GM12801 (cell line): ENCODE results near the gene EHMT1.

ENCODE experiments used
- TF ChIP-seq, protein P1 (sequence below): IDR thresholded peaks from one replicate; pipeline ENCODE4 v1.5.1; 2011; ENCODE audit warnings: control low read depth; ENCODE audit not compliant: insufficient read length; ENCODE audit errors: extremely low read depth

EHMT1 gene

DNA sequence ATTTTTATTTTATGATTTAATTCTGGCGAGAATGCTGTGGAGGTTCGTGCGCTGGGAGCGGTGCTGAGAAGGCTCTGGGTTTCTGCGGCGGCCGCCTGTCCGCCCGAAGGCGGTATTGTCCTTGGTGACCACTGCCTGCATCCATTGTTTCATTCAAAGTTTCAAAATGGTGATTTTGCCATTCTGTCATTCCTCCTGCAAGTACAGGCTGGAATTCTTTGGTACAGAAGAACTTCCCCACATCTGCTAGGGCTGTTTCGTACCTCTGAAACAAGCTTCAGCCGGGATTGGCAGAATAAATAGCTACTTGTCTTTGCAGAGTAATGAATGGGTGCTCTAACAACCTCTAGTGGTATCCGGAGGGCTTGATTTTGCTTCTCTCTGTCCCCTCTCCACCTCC is 146.2 kb downstream of the EHMT1 start:
- TF ChIP-seq, protein P1, sequence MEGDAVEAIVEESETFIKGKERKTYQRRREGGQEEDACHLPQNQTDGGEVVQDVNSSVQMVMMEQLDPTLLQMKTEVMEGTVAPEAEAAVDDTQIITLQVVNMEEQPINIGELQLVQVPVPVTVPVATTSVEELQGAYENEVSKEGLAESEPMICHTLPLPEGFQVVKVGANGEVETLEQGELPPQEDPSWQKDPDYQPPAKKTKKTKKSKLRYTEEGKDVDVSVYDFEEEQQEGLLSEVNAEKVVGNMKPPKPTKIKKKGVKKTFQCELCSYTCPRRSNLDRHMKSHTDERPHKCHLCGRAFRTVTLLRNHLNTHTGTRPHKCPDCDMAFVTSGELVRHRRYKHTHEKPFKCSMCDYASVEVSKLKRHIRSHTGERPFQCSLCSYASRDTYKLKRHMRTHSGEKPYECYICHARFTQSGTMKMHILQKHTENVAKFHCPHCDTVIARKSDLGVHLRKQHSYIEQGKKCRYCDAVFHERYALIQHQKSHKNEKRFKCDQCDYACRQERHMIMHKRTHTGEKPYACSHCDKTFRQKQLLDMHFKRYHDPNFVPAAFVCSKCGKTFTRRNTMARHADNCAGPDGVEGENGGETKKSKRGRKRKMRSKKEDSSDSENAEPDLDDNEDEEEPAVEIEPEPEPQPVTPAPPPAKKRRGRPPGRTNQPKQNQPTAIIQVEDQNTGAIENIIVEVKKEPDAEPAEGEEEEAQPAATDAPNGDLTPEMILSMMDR = no peak

DNA sequence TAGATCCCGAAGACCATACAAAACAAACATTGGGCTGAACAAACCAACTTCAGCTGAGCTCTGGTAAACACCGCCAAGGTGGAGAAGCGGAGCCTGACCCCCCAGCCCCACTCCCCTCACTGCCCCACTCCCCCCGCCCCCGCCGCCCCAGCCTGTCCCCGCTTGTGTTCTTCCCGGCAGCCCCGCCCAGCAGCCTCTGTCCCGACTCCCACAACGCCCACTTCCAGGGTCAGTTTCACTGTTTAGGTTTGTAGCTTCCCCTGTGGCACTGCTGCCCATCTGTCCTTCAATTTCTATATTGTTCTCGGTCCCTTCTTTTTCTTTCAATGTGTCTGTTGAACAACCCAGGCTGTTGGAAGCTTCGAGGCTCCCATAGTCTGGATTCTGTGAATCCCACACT is 146.7 kb downstream of the EHMT1 start:
- TF ChIP-seq, protein P1 = no peak

DNA sequence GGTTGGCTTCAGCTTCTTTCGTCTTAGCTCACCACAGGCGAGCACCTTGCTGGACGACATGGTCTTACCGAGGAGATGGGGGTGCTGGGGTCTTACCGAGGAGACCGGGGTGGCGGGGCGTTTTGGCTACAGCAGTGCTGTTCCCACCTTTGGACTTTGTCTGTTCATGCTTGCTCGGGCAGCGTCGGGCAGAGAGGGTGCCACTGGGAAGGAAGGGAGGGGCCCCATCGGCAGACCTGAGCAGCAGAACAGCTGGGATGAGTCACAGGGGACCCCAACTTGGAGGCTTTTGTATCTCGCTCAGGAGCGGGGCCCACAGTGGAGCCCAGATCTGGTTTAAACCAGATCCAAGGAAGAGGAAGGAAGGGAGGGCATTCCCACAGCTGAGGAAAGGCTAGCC is 152.8 kb downstream of the EHMT1 start:
- TF ChIP-seq, protein P1 = no peak

DNA sequence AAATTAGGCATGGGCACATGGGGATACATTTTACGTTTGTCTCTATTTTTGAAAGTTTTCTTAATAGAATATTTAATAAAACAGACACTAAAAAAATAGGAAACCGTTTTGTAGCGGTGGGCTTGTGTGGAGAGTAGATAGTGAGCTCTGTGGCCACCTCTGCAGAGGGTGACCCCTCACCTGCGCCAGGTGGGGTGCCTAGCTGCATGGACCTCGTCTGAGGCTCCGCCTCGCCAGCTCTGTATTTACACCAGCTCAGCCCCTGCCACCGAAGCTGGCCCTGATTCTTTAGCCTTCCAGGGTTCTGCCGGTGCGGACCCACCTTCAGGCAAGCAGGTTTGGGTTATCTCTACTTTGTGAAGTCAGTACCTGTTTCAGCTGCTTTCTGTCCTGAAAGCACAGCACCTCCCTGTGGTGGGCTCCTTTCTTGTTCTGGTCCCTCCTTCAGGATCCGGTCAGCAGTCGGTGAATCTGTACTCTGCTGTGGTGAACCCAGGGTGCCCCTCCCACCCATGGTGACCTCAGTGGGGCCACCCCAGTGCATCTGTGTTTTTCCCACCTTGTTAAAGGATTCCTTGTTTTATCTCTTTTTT is 153.6 kb downstream of the EHMT1 start:
- TF ChIP-seq, protein P1 = no peak

DNA sequence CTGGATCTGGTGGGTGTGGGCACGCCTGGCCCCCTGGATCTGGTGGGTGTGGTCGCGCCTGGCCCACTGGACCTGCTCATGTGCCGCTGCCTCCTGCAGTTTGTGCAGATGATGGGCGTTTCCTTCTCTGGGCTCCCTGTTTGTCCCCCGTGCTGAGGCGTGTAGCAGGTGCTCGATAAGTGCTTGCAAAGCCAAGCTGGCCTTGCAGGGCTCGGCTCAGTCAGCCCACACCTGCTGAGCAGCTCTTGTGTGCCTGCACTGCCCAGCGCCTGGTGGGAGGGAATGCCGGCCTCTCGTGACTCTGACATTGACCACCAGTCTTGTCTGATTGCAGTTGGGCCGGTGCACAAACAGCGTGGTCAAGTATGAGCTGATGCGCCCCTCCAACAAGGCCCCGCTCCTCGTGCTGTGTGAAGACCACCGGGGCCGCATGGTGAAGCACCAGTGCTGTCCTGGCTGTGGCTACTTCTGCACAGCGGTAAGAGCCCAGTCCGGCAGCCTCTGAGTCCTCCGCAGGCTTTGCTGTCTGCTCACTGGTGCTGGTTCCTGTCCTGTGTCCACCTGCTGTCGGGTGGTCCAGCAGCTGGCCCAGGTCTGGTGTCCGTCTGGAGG is 156.1 kb downstream of the EHMT1 start:
- TF ChIP-seq, protein P1 = no peak

DNA sequence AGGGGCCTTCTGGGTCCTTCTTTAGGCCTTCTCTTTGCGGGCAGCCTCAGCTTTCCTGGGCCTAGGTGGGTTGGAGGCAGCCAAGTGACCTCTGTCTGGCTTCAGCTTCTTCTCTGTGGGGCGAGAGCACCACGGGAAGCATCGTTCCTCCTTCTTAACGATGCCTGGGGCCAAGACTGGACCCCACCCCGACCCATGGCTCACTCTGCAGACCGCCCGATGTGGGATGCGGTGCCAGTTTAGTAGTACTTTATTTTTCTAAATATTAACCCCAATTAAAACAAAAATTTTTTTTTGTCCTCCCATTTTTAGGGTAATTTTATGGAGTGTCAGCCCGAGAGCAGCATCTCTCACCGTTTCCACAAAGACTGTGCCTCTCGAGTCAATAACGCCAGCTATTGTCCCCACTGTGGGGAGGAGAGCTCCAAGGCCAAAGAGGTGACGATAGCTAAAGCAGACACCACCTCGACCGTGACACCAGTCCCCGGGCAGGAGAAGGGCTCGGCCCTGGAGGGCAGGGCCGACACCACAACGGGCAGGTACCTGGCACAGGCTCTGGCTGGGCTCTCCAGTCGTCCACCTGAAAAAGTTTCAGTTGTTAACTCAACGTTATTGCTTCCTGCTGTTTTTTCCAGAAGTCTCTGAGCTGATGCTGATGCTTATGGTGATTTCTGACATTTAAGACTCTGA is 157.6 kb downstream of the EHMT1 start:
- TF ChIP-seq, protein P1 = no peak

DNA sequence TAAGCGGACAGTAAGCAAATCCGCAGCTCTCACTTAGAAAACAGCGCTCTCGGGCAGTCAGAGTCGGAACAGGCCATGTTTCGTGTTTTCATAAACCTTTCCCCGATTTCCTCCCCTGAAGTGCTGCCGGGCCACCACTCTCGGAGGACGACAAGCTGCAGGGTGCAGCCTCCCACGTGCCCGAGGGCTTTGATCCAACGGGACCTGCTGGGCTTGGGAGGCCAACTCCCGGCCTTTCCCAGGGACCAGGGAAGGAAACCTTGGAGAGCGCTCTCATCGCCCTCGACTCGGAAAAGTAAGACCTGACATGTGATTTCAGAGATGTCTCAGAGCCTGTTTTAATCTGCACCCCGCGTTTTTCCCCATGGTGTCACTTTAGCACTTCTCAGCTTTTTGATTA is 159.0 kb downstream of the EHMT1 start:
- TF ChIP-seq, protein P1 = no peak
